GM18873 (cell line): ENCODE data around the gene SLC39A11.
"Not testable (repeated sequence)": the region's sequence is repeated elsewhere in the genome, so short reads cannot be mapped to it uniquely, and the experiment has no call there.

Experiments
- ATAC-seq: cut with Tn5 transposase; IDR thresholded peaks from one replicate; pipeline ENCODE4 v1.9.1; 2021; ENCODE audit warnings: mild to moderate bottlenecking, moderate library complexity, moderate number of reproducible peaks; ENCODE audit not compliant: unreplicated experiment, low FRiP score

SLC39A11 gene

DNA sequence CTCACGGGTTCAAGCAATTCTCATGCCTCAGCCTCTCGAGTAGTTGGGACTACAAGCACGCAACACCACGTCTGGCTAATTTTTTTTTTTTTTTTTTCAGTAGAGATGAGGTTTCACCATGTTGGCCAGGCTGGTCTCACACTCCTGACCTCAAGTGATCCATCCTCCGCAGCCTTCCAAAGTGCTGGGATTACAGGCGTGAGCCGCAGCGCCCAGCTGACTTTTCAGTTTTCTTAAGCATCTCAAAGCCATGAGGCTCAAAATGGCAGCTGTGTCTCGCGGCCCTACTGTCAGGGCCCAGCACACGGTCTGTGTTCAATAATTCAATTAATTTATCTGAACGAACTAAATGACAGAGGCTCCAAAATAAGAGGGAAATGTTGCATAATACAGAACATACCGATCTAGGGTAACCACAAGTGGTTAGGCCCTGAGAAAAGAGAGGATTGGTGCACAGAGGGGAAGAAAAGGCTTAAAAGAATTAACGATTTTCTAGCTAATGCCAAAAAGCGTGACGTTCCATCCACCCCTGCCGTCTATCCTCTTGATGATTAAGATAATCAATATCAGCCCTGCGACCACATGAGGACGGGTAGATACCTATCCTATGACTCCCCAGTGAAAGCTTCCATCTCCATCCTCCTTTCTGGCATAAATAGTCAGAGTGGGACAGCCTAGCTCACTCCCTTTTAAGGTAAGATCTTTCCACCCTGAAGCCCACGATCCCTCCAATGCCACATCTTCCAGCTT lies 136.9 kb downstream of the SLC39A11 start:
- ATAC-seq, result no peak

DNA sequence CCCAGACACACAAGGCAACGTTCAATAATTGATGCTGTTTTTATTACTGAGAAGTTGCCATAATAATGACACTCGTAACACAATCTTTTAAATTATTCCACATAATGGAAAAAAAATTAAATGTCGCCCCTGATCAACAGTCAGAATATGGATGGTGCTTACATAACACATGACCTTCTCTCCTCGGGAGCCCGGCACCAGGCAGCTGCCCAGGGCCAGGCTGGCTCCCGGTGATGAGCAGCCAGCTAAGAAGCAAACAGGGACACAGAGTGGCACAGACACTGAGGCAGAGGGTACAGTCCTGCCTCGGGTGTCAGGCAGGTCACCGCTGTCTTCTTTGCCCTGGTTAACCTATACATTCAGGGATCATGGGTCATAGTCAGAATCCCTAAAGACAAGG lies 137.9 kb downstream of the SLC39A11 start:
- no peak for ATAC-seq

DNA sequence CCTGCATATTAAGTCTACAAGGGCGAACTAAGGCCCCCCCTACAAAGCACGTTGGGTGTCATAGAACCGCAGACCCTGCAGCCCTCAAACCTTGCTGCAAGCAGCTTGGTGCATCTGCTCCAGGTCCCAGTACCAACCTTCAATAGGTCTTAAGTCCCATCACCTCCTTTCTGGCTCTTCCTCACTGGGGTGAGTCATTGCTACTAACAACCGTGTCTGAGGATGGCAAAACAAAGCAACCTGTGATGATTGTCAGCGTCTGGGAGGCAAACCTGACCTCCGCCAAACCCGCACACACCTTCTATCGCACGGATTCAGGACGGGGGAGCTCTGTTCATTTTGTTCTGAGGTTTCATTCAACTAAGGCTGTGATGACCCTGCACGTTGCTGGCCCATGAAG lies 138.9 kb downstream of the SLC39A11 start:
- ATAC-seq, result no peak

DNA sequence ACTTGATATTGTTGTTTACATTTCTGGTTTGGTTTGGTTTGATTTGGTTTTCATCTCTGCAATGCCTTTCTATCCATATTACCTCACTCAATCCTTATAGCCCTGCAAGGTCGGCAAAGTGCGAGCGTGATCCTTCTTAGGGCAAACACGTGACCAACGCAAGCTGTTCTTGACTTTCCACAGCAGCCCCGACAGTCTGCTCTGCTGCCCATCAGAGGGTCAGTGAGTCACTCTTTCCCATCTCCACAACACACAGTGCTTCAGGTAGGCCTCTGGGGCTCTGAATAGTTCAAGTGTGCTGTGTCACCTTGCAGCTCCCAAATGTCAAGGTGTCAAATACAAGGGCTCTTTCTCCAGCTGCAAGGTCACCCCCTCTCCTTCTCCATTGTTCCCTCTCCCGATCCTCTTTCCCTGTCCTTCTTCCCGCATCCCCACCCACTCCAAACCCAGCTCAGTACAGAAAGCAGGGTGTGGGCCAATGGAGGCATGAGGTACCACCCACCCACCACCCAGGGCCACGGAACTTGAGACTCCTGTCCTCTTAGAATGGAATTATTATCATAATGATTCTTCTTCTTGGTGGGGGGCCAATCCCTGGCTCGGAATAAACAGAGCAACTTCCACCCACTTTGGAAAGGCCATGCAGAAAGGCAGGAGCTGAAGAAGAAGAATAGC lies 139.7 kb downstream of the SLC39A11 start:
- no peak for ATAC-seq

DNA sequence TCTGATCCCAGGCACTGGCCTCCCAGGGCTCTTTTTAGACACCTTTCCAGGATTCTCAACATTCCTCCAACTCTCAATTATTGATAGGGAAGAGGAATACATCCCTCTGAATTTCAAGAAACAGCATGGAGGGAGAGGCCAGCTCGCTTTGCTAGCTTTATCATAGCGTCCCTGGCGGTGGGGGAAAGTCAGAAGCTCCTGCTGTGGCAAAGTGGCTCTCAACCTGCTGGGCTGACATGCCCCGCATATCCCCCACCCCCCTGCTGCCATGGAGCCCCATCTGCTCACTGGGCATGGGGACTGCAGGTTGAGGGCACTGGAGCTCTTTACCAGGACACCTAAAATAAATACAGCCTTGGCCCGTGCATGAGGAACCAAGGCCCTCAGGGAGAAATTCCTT lies 140.3 kb downstream of the SLC39A11 start:
- no peak for ATAC-seq

DNA sequence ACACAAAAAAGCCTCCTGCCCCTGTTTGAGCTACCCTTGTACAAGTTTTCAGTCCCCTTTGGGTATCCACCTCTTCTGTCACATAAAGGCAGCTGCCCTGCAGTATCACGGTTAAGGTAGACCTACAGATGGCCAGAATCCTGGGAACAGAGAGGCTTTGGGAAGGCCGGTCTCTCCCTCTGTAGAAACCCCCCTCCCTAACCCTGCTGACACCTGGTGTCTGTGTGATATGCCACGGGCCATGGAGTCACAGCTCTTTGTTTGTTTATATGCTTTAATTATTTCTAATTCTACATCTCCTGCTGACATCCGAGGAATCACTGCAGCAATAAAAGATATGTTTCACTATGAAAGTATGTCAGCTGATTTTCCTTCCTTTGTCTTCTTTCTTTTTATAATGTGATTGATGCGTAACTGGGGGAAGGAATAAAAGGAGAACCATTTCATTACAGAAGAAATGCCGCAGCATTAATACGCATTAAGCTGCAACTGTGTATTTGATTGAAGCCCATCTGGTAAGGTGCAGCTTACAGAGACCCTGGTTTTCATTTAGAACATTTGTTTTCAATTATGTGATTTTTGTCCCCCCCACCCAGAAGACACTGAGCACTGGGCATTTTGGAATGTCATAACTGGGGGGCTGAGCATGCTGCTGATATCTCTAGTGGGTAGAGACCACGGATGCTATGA lies 142.1 kb downstream of the SLC39A11 start:
- ATAC-seq, result no peak

DNA sequence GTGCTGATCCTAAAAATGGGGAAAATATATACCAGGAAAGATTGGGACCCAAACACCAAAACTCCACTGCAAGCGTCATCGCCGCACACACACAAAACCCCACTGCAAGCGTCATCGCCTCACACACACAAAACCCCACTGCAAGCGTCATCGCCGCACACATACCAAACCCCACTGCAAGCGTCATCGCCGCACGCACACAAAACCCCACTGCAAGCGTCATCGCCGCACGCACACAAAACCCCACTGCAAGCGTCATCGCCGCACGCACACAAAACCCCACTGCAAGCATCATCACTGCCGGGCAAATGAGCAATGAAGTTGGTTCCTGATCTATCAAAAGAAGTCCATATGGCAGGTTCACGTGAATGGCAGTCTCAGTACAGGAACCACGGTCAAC lies 144.4 kb downstream of the SLC39A11 start:
- no peak for ATAC-seq

DNA sequence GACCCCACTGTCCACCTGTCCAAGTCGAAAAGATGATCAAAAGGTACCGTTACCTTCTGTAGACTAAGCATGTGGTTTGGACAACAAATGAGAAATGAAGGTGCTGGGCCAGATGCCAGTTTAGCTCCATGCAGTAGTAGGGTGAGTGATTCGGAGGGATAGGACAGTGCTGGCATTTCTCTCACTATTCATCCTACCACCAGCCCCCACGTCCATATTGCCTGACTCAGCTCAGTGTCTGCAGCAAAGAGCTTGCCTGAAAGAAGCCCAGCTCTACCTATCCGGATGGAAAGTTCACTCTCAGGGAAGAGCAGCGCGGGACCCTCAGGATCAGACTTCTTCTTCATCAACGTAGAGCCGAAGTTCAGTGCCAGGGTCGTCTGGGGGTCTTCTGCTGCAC lies 145.0 kb downstream of the SLC39A11 start:
- ATAC-seq, result no peak

DNA sequence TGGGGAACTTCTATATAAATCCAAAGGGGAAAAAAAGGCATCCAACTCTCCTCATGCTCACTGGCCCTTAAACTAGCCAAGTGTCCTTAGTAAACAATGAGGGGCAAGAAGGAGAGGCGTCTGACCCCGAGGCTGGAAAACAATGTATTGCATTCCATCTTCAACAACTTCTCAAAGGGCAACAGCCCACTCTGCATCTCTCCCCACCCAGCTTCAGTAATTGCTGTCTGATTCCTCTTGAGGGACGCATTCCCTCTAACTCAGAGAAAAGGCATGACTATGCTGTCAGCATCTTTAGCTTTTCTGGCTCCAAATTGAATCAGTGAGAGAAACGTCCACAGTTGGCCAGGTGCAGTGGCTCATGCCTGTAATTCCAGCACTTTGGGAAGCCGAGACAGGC lies 145.8 kb downstream of the SLC39A11 start:
- ATAC-seq, result no peak

DNA sequence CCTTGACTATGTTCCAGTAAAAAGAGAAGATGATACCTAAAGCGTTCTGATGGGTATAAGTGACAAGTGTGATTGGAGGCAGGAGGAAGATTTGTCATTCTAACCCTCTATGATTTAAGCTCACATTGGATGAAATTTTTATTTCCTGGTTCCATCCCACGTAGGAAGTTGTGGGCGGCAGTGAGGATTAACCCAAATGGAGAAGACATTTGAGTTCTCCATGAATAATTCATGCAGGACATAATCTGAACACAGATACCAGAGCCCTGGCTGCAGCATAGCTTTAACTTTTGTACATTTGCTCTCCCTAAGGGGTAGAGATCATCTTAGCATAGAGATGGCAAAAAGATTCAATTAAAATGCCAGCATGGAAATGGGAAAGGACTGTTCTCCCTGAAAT lies 146.3 kb downstream of the SLC39A11 start:
- no peak for ATAC-seq

DNA sequence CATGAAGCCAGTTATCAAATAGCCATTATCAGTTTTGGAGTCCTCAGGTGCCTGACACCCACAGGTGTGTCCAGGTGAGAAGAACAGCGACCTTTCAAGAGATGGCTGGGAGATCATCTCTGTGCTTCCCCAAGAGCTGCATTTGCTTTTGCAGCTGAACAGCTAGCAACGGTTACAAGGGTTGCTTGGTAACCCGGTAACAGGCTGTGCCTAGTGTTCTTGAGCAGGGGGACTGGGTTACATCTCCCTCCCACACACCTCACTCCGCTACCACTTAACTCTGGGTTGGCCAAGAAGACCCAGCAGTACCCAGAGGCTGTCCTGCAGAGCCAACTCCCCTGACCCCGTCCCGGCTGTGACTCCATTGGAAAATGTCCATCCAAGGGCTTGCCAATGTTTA lies 147.0 kb downstream of the SLC39A11 start:
- ATAC-seq, result no peak

DNA sequence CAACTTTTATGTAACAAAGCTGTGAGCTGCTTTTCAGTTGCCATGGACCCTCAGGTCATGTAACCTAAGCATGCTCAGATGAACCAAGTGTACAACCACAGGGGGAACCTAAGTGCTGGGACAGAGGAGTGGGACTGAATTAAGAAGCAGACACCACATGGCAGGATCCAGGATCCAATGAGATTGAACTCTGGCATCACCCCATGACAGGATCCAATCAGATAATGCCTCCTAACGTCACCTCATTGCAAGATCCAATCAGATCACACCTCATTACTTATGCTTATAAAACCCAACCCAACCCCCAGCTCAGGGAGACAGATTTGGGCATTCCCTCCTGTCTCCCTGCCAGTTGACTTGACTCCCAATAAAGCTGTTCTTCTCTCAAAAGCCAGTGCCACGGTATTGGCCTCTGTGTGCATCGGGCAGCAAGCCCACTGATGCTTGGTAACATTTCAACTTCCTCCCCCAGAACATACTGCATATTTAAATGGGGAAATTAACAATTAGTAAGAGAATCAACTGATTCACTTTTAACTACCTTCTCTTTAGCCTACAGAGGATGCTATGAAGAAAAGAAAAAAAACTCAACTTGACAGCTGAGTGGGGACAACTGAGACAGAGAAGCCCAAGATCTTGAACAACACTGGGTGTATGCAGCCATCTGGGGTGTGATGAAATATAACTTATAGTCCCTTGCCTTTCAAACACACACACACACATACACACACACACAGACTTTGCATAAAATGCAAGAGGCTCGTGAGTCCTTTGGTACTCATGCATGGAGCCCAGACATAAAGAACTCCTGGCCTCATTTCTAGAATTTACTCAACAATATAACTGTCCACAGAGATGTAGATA lies 148.4 kb downstream of the SLC39A11 start:
- ATAC-seq, result no peak

DNA sequence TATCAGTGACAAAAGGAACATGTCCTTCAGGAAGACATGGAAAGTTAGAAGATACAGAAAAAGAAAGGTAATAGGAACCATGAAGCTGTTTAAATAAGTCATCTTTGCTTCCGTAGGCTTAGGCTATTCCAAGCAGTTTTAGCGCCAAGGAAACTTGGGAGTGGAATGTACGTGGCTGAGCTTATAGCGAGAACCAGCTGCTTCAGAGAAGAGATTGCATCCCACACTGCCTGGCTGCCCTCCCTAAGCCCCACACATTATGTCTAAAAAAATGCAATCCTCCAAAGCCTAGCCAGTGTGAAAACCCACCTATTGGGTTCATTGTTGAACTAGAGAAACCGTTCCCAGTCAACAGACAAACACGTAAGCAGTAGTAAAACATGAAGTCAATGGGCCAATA lies 149.9 kb downstream of the SLC39A11 start:
- ATAC-seq, result no peak

DNA sequence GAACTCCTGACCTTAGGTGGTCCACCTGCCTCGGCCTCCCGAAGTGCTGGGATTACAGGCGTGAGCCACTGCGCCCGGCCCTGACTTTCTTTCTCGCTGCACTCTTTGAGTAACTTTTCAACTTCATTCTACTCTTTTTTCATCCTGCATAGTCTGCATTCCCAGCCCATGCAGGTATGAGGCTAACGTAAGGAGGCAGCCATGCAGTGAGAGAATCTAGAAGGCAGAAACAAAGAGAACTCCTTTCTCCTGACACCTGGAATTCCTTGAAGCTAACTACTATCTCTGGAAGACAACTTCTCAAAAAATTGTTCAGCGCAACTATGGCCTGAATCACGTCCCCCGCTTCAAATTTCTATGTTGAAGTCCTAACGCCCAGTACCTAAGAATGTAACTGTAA lies 152.0 kb downstream of the SLC39A11 start:
- no peak for ATAC-seq

DNA sequence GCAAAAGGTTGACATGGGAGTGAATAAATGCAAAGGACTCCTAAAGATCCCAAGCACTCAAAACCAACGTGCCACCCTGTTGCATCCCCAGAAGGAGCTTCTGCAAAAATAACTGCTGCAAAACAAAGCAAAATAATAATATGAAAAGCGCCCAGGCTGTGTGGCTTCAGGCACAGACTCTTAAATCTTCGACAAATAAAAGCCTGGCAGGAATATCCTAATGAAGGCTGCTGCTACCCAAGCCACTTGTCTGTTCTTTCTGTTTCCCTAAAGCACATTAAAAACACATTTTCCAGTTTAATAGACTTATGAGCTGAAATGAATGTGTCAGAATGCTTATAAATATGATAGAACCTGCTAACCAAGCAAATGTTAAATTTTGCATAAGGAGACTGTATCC lies 154.0 kb downstream of the SLC39A11 start:
- no peak for ATAC-seq

DNA sequence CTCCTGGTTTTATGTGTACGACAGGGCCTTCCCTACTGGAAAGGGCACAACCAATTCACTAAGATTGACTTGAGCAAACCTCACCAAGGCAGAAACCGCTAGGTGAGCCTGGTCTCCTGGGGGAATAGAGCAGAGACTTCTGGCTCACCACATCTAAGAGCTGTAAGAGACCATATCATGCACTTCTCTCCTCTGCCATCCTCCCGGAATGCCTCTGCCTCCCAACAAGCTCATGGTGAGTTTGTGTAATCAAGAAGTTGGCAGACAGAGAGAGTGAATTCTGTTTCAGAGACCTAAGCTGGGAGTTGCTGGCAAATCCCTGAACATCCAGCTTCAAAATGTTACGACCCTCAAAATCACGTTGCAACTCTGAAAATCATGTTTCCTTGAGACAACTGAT lies 154.8 kb downstream of the SLC39A11 start:
- ATAC-seq, result no peak

DNA sequence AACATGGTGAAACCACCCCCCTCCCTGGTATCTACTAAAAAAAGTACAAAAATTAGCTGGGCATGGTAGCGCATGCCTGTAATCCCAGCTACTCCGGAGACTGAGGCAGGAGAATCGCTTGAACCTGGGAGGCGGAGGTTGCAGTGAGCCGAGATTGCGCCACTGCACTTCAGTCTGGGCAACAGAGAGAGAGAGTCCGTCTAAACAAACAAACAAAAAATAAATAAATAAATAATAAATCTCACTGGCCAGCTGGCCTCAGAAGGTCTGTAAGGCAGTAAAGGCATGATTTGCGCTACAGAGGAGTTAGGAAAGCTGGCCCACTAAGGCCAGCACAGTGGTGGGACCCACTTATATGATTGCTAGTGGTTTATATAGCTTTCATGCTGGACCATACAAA lies 155.2 kb downstream of the SLC39A11 start:
- ATAC-seq, result not testable (repeated sequence)

DNA sequence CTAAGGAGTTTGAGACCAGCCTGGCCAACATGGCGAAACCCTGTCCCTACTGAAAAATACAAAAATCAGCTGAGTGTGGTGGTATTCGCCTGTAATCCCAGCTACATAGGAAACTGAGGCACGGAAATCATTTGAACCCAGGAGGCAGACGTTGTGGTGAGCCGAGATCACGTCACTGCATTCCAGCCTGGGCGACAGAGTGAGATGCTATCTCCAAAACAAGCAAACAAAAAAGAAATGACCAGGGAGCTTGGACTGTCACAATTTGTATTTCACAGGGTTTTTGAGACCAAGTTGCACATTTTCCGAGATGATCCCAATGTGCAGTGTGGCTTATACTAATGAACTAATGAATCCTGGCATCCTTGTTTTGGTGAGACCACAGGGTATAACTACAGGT lies 156.5 kb downstream of the SLC39A11 start:
- ATAC-seq, result no peak

DNA sequence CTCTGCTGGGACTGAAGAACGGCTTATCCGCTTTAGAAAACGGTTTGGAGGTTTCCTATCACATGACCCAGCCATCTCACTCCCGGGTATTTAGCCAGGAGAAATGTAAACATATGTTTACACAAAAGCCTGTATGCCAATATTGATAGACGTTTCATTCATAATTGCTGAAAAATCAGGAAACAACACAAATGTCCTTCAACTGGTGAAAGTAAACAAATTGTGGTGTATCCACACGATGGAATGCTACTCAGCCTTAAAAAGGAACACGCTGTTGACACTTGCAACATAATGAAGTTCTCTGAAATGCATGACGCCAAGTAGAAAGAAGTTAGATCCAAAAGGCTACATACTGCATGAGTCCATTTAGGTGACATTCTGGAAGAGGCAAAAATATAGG lies 157.6 kb downstream of the SLC39A11 start:
- ATAC-seq, result no peak

DNA sequence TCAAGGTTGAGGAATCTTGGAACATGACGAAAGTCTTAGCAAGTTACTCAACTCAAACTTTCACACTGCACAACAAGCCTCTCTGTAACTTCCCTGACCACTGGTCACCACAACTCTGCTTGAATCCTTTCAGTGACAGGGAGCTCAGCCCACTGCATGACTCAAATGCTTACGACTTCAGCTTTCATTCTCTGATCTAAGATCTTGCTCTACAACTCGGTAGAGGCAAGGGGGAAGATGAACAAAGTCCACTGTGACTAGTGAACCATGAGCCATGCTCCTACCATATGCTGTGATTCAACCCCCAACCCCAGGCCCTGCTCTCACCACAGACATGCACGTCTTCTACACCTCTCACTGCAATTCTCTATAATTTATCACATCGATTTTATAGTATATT lies 160.9 kb downstream of the SLC39A11 start:
- no peak for ATAC-seq

DNA sequence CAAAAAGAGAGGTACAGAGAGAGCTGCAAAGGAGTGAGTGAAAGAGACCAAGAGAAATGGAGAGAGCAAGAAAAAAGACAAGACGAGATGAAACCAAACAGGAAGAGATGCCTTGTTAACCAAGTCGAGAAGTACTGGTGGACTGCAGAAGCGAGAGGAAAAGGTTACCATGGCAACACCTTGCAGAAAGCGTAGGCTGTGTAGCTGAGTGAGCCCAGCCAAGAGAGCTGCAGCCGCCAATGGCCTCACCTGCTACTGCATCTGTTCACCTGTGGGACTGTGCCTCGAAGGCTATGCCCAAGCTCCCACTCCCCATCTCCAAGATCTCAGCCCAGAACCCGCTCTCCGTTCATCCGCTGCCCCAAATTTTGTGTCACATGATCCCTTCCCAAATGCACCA lies 161.3 kb downstream of the SLC39A11 start:
- no peak for ATAC-seq
